Motor neuron (in vitro differentiated cells): ENCODE results near the gene RABL3. TPM values are rescaled to one million over a fixed set of nuclear protein-coding genes. Genes with fewer than 3 reads are reported as not detected.
"Not testable (repeated sequence)": the region's sequence is repeated elsewhere in the genome, so short reads cannot be mapped to it uniquely, and the experiment has no call there.

Source experiments
- ATAC-seq, 8 experiments: fragments of 200-7000 bp; cut with Tn5 transposase; replicated peaks in 6 of 8; 2 replicates each; pipeline ENCODE4 v1.8.0; 2021; ENCODE audit warnings: mild to moderate bottlenecking in 8 of 8, moderate library complexity in 8 of 8
- H3K27ac ChIP-seq, 2 donors: fragments of 250-450 bp; sonication (Bioruptor Pico); 2 replicates each; pipeline ENCODE4 v1.9.0; 2021; ENCODE audit warnings: antibody characterized with exemption in 2 of 2, mild to moderate bottlenecking in 2 of 2, moderate library complexity in 1 of 2
- H3K4me1 ChIP-seq, 2 donors: fragments of 250-450 bp; sonication (Bioruptor Pico); replicated peaks in 1 of 2; 2 replicates each; pipeline ENCODE4 v1.6.1; 2021; ENCODE audit warnings: antibody characterized with exemption in 2 of 2, mild to moderate bottlenecking in 2 of 2, moderate library complexity in 1 of 2
- H3K4me3 ChIP-seq, 5 donors: fragments of 250-450 bp; sonication (Bioruptor Pico); 2 replicates each; pipeline ENCODE4 v1.9.0; 2021; ENCODE audit warnings: antibody characterized with exemption in 5 of 5, mild to moderate bottlenecking in 5 of 5, moderate library complexity in 4 of 5
- WGBS, 10 experiments: fragments of 450-650 bp; shearing (Covaris generic); methylation state at CpG; one replicate each; pipeline ENCODE4 v1.0.0; 2022; 5-methylcytosine and 5-hydroxymethylcytosine counted together
- in situ Hi-C, 9 experiments: fragments of 400-800 bp; cut with MboI; loops; one replicate each; pipeline ENCODE4 v1.15.0; 2021; ENCODE audit warnings: low sequenced_read_pairs in 9 of 9, low pct_unique_long_range_greater_than_20kb in 2 of 9; ENCODE audit not compliant: unreplicated experiment in 9 of 9
- total RNA-seq, 8 experiments: library from RNA; unstranded; fragments of 300-600 nt; gene quantifications; 2 replicates each; pipeline versions ENCODE4 v1.2.3 to v1.2.4, GENCODE V29; 2022

RABL3 gene
- total RNA-seq, 8 experiments from 2014 or later, result 5.3 to 15.2 (median 11.3) TPM

- 0 to 62% (median 5%) methylated on average over 1 to 5 of the region's 6 CpGs; no CpG with 5 or more reads in 1 of the 10 experiments for WGBS, 10 experiments
- H3K4me1 ChIP-seq, result peaks cover 15 to 20% of the 10 kb centered on the region in 2 donors
- no peak overlapping the region for H3K4me3 ChIP-seq
- peak; percentile 82 to 95 (median 90) for ATAC-seq
- in situ Hi-C loops, result no loop called here
- peak overlapping the region in 1 of 2 donors; percentile 22 for H3K27ac ChIP-seq
These were observed 63.9 kb downstream of the RABL3 start for GRCh38 chr3:120678331-120678947.

GRCh38 chr3:120677193-120677592, 65.1 kb downstream of the RABL3 start:
- H3K4me3 ChIP-seq, ATAC-seq, H3K27ac ChIP-seq, in situ Hi-C loops: not testable (repeated sequence)
- 0 to 90% (median 71%) methylated on average over 1 to 2 of the region's 7 CpGs; no CpG with 5 or more reads in 7 of the 10 experiments for WGBS, 10 experiments
- peaks cover 15 to 20% of the 10 kb centered on the region in 2 donors for H3K4me1 ChIP-seq

DNA sequence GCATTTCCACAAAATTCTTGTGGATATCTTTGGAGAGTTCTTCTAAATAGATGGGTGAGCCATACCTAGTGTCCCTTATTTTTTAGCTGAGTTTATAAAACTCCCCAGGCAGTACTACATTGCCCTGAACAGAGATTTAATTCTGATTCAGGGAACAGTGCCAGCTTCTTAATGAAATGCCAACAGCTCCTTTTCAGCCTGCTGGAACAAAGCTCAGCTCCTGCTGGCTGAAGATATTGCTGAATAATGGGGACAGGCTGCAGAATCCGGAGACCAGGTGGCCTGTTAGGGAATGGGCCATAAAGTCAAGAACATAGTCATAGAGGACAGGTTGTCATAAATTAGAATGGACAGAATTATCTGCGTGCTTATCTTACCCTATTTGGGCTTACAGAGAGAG, 69.2 kb downstream of the RABL3 start:
- peaks cover 2 to 8% of the 10 kb centered on the region in 2 donors for H3K4me1 ChIP-seq
- no peak overlapping the region for H3K4me3 ChIP-seq
- WGBS, 10 experiments, result 0 to 67% (median 36%) methylated on average over 1 to 2 of the region's 2 CpGs; no CpG with 5 or more reads in 1 of the 10 experiments
- in situ Hi-C loops, result no loop called here
- peak in 5 of 8 experiments; percentile 27 to 43 (median 33) for ATAC-seq
- no peak overlapping the region for H3K27ac ChIP-seq

DNA sequence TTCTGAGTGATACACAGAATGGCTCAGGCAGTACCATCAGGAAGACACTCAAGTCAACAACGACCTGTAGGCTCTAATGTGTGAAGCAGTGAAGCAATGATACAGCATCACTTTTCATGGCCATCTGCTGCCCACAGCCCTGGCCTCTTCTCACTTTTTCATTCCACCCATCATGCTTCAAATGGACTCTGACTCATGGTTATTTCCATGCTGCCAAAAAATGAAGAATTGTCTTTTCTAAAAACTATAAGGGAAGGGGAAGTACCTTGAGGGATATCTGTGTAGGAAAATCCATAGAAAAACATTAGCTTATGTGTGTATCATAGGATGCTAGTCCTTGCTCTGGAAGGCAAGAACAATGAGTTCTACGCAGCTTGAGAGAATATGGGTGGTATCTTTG, 71.7 kb downstream of the RABL3 start:
- no peak overlapping the region for H3K4me3 ChIP-seq
- in situ Hi-C loops, result no loop called here
- H3K27ac ChIP-seq, result no peak overlapping the region
- no peak for ATAC-seq
- WGBS, 10 experiments, result 0 to 100% (median 76%) methylated on average over 1 to 2 of the region's 2 CpGs; no CpG with 5 or more reads in 2 of the 10 experiments
- no peaks in the 10 kb centered on the region for H3K4me1 ChIP-seq

DNA sequence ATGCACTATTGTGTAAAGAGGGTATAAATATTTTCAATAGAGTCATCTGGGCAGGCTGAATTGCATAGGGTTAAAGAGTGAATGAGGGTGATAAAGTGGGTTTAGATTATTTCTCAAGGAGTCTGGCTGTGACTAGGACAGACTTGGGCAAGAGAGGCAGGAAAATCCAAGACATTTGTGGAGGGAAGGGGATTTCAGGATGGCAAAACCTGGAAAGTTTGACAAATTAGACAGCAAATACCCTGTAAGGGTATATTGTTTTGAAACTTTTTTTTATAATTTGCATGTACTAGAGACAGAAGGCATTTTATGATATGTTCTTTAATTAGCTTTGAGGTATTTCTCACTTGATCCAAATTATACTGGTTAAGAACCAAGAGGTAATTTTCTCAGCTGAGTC, 77.4 kb downstream of the RABL3 start:
- Histone ChIP-seq H3K4me3 (no peak overlapping the region), H3K4me1 (no peaks in the 10 kb centered on the region), H3K27ac (no peak overlapping the region)
- no peak for ATAC-seq
- in situ Hi-C loops, result no loop called here

DNA sequence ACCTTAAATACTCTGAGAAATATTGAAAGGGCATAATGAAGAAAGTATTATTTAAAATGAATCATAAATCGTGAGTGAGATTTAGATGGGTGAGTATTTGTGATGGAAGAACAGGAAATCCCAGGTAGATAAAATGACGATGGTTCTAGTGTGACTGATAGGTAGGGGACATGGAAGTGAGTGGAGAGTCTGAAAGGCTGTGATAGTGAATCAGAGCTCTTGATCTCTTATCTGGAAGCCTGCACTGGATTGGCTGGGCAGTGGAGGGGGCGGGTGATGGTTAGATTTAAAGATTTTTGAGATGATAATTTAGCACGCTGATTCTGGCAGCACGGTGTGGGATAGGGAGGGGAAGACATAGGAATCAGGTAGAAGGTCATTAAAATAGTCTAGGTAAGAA, 80.4 kb downstream of the RABL3 start:
- ATAC-seq, result peak in 3 of 8 experiments; percentile 31 to 59 (median 34)
- in situ Hi-C loops, result no loop called here
- 32 to 73% (median 46%) methylated on average over 4 to 5 of the region's 5 CpGs; no CpG with 5 or more reads in 3 of the 10 experiments for WGBS, 10 experiments
- no peak overlapping the region for H3K27ac ChIP-seq
- no peak overlapping the region for H3K4me3 ChIP-seq
- H3K4me1 ChIP-seq, result no peaks in the 10 kb centered on the region

DNA sequence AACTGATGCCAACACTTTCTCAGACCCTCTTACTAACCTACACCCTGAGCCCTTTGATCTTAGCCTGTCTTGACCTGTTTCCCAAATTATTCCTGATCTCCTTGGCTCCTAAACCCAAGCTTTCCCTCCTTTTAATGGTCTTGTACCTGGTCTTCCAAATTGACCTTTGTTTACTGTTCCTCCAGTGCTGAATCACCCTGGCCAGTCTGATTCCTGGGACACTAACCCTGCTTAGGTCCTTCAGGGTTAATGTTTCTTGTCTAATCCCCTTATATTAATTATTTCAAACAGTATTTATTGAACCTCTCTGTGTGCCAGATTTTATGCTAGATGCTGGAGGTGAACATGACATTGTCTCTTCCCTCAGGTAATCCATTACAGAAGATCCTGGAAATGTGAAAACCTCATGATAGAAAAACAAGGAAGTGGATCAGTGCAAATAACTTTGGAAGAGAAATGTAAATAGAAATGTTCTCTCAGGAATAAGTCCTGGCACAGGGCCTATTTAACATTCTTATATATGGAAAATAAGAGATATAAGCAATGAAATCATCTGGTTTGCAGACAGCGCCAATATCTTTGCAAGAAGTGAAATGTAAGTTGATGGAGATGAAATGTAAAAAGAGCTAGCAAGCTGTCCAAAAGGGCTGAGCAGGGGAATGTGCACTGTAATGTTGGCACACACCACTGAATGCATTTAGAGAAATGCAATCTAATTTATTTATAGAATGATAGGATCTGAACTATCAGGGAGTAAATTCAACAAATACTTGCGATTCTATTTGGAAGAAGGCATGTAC, 81.0 kb downstream of the RABL3 start:
- ATAC-seq, result peak in 3 of 8 experiments; percentile 63 to 97 (median 86)
- in situ Hi-C loops, result no loop called here
- no peaks in the 10 kb centered on the region for H3K4me1 ChIP-seq
- no peak overlapping the region for H3K27ac ChIP-seq
- H3K4me3 ChIP-seq, result no peak overlapping the region
- 0 to 100% (median 15%) methylated on average over 1 to 2 of the region's 2 CpGs; no CpG with 5 or more reads in 3 of the 10 experiments for WGBS, 10 experiments

GRCh38 chr3:120659834-120660233, 82.5 kb downstream of the RABL3 start:
- ATAC-seq, result no peak
- H3K27ac ChIP-seq, result no peak overlapping the region
- WGBS, 10 experiments, result 65 to 88% (median 76%) methylated on average over 2 of the region's 2 CpGs; no CpG with 5 or more reads in 6 of the 10 experiments
- no peaks in the 10 kb centered on the region for H3K4me1 ChIP-seq
- in situ Hi-C loops, result no loop called here
- no peak overlapping the region for H3K4me3 ChIP-seq

DNA sequence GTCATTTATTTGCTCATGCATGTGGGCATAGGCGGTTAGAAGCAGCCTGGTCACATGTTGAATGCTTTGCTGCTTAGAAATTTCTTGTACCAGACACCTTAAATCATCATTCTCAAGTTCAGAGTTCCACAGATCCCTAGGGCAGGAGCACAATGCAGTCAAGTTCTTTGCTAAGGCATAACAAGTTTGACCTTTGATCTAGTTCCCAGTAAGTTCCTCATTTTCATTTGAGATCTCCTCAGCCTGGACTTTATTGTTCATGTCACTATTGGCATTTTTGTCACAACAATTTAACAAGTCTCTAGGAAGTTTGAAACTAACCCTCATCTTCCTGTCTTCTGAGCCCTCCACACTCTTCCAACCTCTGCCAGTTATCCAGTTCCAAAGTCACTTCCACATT, 83.0 kb downstream of the RABL3 start:
- H3K4me3 ChIP-seq, result no peak overlapping the region
- ATAC-seq, result no peak
- WGBS, 10 experiments, result 0 to 100% (median 63%) methylated on average over 1 of the region's 1 CpG; no CpG with 5 or more reads in 1 of the 10 experiments
- in situ Hi-C loops, result no loop called here
- H3K4me1 ChIP-seq, result no peaks in the 10 kb centered on the region
- H3K27ac ChIP-seq, result no peak overlapping the region

DNA sequence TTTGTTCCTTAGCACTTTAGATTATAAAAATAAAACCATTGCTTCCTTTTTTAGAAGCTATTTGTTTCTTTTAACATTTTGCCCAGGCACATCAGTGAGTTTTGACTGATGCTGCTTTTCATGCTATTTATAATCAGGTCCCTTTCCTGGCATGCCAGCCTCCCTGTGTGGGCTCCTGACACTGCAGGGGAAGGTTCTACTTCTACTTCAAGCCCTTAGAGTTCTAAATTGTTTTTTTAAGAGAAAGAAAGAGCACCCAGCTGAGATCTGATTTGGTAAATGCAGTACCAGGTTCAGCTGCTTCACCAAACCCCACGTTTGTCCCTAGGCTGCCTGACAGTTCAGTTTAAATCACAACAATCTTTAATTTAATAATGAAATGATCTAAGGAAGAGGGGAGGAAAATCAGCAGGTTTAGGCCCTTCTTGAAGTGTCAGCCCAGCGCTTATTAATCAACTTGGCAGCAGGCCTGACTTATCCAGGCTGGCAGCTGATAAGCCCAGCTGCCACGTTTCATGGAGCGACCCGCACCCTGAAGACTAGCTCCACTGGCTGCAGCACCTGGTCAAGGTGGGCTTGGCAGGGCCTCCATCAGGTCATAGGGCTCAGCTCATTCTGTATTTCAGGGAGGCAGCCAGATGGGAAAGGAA, 89.3 kb downstream of the RABL3 start:
- 40 to 76% (median 70%) methylated on average over 1 to 5 of the region's 5 CpGs; no CpG with 5 or more reads in 2 of the 10 experiments for WGBS, 10 experiments
- in situ Hi-C loops, result no loop called here
- no peak overlapping the region for H3K27ac ChIP-seq

GRCh38 chr3:120652281-120652680, 90.0 kb downstream of the RABL3 start:
- no peak overlapping the region for H3K4me3 ChIP-seq
- 16 to 100% (median 69%) methylated on average over 1 to 3 of the region's 3 CpGs; no CpG with 5 or more reads in 1 of the 10 experiments for WGBS, 10 experiments
- in situ Hi-C loops, result no loop called here

More for the DNA sequence above, 89.3 kb downstream of the RABL3 start:
- H3K4me3 ChIP-seq, result no peak overlapping the region
- ATAC-seq, result no peak
- no peaks in the 10 kb centered on the region for H3K4me1 ChIP-seq

GRCh38 chr3:120650311-120650710, 92.0 kb downstream of the RABL3 start:
- in situ Hi-C loops, result no loop called here
- H3K4me3 ChIP-seq, result no peak overlapping the region
- ATAC-seq, result no peak
- H3K4me1 ChIP-seq, result no peaks in the 10 kb centered on the region
- no peak overlapping the region for H3K27ac ChIP-seq
- 48 to 95% (median 82%) methylated on average over 1 to 2 of the region's 2 CpGs; no CpG with 5 or more reads in 2 of the 10 experiments for WGBS, 10 experiments

More at GRCh38 chr3:120652281-120652680, 90.0 kb downstream of the RABL3 start:
- Histone ChIP-seq H3K4me1 (no peaks in the 10 kb centered on the region), H3K27ac (no peak overlapping the region)
- ATAC-seq, result no peak

DNA sequence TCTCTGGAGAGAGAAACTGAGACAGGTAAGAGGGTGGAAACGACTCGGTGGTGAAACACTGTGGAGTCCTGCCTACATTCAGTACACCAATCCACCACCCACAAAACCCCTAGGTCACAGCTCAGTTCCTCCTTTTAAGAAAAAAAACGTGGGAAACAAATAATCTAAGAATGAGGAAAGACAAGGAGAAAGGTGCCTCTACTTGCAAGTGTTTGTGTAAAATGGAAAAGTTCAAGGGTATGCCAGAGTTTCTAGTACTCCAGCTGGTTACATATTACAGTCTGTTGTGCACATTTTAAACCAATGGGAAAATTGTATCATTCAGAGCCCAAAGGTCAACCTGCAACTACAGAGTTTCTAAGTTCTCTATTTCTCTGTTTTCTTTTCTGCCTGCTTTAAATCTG, 92.5 kb downstream of the RABL3 start:
- in situ Hi-C loops, result no loop called here
- ATAC-seq, result no peak
- Histone ChIP-seq H3K27ac (no peak overlapping the region), H3K4me3 (no peak overlapping the region), H3K4me1 (no peaks in the 10 kb centered on the region)
- WGBS, 10 experiments, result 17 to 83% (median 54%) methylated on average over 1 to 3 of the region's 3 CpGs; no CpG with 5 or more reads in 3 of the 10 experiments
